ENCODE measurements around the gene ZMIZ1. TPM values are rescaled to one million over a fixed set of nuclear protein-coding genes. Genes with fewer than 3 reads are reported as not detected.

ZMIZ1 gene
- total RNA-seq, 2 donors from 2014 or later, result 32.9 to 82.6 TPM

DNA sequence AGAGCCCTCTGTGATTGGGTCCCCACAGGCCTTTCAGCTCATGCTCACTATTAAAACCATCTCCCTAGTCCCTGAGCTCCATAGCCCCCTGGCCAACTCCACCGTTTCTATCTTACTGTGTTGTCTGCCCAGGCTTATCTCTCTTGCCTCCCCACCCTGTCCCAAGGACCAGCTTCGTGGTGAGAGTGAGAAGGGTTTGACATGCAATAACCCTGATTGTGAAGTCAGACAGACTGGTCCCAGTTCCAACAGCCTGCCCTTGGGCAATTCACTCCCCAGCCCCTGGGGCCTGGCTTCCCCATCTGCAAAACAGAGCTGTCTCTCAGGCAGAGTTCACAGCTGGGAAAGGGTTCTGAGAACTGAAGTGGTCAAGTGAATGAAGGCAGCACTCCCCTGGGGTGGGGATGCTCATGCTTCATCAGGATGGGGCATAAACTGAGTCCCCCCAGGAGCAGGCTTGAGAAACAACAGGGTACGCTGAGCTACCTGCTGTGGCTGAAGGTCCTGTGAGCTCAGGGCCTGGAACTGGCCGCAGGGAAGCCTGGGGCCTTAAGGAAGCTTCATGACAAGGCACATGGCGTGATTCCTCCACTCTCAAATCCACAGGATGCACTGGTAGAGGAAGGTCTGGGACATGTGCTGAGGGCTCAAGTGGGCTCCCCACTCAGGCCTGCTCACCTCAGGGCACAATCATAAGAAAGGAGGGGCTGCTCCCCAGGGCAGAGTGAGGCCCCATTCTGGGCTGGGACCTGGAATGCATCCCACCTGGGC is 276.7 kb downstream of the ZMIZ1 start:
- Mint-ChIP-seq H3K27me3 (no peaks in the 10 kb centered on the region), H3K9me3 (no peaks in the 10 kb centered on the region), H3K4me3 (no peak overlapping the region), H3K27ac (peak overlapping the region; percentile 26), H3K36me3 (ENCODE audit: low read depth) (peaks cover 25% of the 10 kb centered on the region), H3K4me1 (peaks cover 9% of the 10 kb centered on the region)
- ATAC-seq (replicated peaks), result no peak

DNA sequence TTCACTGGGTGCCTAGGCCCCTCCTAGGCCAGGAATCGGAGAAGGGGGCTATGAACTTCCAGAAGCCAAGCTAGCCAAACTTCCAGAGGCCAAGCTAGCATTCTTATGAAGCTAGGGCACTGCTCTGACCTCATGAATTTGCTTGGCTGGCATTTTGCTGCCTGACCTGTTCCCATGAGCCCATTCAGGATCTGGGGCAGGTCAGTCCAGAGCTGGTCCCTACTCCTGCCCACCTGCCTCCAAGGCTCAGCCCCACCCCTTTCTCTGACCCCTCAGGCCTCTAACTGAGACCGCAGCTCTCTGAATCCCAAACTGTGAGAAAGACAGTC is 277.2 kb downstream of the ZMIZ1 start:
- no peak overlapping the region for H3K4me3 Mint-ChIP-seq
- H3K4me1 Mint-ChIP-seq, result peaks cover 9% of the 10 kb centered on the region
- no peaks in the 10 kb centered on the region for H3K27me3 Mint-ChIP-seq
- H3K27ac Mint-ChIP-seq, result no peak overlapping the region
- H3K9me3 Mint-ChIP-seq, result no peaks in the 10 kb centered on the region
- ATAC-seq (replicated peaks), result no peak
- peaks cover 31% of the 10 kb centered on the region for H3K36me3 Mint-ChIP-seq (ENCODE audit: low read depth)

DNA sequence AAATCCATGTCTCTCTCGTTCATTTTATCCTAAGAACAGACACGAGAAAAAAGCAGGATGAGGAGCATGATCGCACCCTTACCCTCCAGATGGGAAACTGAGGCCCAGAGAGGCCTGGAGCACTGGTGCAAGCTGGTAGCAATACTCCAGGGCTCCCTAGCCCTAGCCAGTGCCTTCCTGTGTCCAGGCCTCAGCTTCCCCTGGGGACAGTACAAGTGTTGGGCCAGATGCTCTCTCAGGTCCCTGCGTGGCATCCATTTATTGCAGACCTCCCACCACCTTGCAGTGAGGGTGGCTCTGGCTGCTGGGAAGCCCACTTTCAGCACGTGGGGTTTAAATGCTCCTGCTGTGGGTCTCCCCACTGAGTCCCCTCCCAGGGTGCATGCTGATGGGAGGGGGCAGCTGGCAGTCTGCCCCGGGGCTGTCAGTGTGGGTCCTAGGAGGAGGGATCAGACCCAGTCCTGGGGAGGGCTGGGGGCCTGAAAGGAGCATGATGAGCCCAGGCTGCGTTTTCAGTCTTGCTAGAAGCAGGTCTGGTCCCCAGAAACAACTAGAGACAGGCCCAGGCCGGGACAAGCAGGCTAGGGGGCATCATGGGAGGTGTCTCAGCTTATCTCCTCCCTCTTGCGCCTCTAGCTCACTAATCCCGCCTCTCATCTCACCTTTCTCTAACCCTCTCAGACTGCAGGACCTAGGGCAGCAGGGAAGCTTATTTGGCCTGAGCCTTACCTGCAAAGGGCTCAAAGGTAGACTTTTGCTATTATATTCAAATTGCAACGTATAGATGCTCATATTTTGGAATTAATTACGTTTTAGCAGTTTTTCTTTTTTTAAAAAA is 277.8 kb downstream of the ZMIZ1 start:
- H3K4me3 Mint-ChIP-seq, result peak overlapping the region; percentile 91
- H3K27me3 Mint-ChIP-seq, result no peaks in the 10 kb centered on the region
- H3K36me3 Mint-ChIP-seq (ENCODE audit: low read depth), result peaks cover 37% of the 10 kb centered on the region
- no peak for ATAC-seq (replicated peaks)
- no peaks in the 10 kb centered on the region for H3K9me3 Mint-ChIP-seq
- H3K4me1 Mint-ChIP-seq, result peaks cover 9% of the 10 kb centered on the region
- peak overlapping the region; percentile 38 for H3K27ac Mint-ChIP-seq

DNA sequence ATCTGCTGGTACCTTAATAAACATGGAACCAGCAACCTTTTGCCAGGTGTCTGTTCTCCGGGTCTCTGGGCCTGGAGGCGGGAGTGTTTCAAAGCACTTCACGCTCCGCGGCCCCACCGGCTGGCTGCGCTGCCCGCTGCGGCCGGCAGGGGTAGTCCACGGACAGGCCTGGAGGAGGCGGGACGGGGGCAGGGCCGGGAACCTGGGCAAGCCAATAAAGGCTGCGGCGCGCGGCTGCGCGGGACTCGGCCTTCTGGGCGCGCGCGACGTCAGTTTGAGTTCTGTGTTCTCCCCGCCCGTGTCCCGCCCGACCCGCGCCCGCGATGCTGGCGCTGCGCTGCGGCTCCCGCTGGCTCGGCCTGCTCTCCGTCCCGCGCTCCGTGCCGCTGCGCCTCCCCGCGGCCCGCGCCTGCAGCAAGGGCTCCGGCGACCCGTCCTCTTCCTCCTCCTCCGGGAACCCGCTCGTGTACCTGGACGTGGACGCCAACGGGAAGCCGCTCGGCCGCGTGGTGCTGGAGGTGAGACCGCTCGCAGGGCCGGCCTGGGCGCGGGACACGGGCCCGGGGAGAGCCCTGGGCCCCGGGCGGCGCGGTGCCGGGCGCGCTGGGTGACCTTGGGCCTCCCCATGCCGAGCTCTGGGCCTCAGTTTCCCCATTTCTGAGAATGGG is 278.6 kb downstream of the ZMIZ1 start, which contains the start of gene PPIF:
PPIF (plus strand) TSS at position 244 of the 668 bp plus-strand sequence; CDS start at position 324, 80 bp downstream.
- H3K27ac Mint-ChIP-seq, result peak within 1 kb of the TSS; percentile 94
- ATAC-seq (replicated peaks), result peak; percentile 93
- H3K36me3 Mint-ChIP-seq (ENCODE audit: low read depth), result peaks cover 45% of the 10 kb centered on the region
- H3K4me3 Mint-ChIP-seq, result peak within 1 kb of the TSS; percentile 91
- H3K4me1 Mint-ChIP-seq, result peaks cover 9% of the 10 kb centered on the region
- H3K9me3 Mint-ChIP-seq, result no peaks in the 10 kb centered on the region
- H3K27me3 Mint-ChIP-seq, result no peaks in the 10 kb centered on the region

DNA sequence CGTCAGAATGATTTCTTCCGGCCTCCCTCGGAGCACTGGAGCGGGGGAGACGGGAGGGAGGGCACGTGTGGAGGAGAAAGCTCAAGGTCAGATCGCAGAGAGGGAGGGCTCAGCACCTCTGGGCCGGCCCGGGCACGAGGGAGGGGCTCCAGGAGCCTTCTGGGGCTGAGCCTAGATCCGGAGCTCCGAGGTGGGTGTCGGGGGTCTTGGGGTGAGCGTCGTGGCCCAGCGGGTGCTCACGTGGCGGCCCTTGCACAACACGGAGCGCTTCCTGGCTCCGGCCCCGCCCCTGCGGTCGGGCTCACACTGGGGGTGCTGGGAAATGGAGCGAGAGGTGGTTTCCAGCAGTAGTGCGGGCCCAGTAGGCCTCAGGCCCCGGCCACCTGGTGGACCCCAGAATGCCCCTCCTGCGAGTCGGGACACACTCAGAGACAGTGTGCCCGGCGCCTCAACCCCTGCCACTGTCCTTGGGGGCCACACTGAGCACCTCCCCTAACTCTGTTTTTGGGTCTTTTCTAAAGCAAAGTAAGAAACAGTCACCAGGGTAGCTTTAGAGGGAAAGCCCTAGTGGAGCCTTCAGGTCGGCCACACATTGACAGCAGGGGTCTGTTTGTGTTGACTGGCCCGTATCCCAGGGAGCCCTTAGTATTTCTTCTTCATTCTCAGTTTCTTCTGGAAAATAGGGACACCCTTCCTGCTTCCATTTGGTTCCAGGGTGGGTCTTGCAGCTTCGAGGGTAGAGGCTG is 279.3 kb downstream of the ZMIZ1 start:
- Mint-ChIP-seq H3K4me3 (peak overlapping the region; percentile 91), H3K27me3 (no peaks in the 10 kb centered on the region), H3K9me3 (no peaks in the 10 kb centered on the region), H3K4me1 (peaks cover 9% of the 10 kb centered on the region), H3K36me3 (ENCODE audit: low read depth) (peaks cover 52% of the 10 kb centered on the region), H3K27ac (peak overlapping the region; percentile 94)
- peak; percentile 68 for ATAC-seq (replicated peaks)

DNA sequence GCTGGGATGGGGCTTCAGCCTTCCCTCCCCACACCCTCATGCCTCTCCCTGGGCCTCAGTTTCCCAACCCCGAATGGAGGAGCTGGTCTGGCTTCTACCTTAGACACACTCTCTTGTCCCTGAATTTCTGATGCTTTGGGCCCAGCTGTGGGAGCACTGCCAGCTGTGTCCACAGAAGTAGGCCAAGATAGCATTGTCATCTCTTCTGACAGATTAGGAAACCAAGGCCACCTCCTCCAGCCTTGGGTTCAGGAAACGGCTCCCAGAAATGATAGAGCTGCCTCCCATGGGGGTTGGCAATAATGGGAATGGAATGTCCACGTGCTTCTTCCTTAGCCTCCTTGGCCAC is 279.8 kb downstream of the ZMIZ1 start:
- no peaks in the 10 kb centered on the region for H3K9me3 Mint-ChIP-seq
- peak overlapping the region; percentile 91 for H3K4me3 Mint-ChIP-seq
- no peaks in the 10 kb centered on the region for H3K27me3 Mint-ChIP-seq
- ATAC-seq (replicated peaks), result no peak
- peaks cover 57% of the 10 kb centered on the region for H3K36me3 Mint-ChIP-seq (ENCODE audit: low read depth)
- peaks cover 14% of the 10 kb centered on the region for H3K4me1 Mint-ChIP-seq
- H3K27ac Mint-ChIP-seq, result peak overlapping the region; percentile 94

DNA sequence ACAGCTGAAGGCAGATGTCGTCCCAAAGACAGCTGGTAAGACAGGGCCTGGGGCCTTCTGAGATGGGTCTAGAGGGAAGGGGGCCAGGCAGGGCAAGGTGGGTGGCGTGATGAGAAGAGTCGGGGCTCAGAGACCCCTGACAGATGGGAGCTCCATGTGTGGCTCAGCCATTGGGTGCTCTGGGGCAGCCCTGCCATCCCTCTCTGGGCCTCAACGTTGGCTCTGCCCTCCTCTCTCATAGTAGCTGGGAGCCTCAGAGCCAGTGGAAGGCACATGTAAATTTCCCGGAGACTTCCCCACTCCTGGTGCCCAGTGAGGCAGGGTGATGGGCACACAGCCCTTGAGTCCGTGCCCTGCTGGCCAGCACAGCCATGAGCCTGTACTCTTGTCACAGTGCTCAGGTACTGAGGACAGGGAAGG is 280.3 kb downstream of the ZMIZ1 start:
- Mint-ChIP-seq H3K4me3 (peak overlapping the region; percentile 91), H3K9me3 (no peaks in the 10 kb centered on the region)
- no peak for ATAC-seq (replicated peaks)

DNA sequence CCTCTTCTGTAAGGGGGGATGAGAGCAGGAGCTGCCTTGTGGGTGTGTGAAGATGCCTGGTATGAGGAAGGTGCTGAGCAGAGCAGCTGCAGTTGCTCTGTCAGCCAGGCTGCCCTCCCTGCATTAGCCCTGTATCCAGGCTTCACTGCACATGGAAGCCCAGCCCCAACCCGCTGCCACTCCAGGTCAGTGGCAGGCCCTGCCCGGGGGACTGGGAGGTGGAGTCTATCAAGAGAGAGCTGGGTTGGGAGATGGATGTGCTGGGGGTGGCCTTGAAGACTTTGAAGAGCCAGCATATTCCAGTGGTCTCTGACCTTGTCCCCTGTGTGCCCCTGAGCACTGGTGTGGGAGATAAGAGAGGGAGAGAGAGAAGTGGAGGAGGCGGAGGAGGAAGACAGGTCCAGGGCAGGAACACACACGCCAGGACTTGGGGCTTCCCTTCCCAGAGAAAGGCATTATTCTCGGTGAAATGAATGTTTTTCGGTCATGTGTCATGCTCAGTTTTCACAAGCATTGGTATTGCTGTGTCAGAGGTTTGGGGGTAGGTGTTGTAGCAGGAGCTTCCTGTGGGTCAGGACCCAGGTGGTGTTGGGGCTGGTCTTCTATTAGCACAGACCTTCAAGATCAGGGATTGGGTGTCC is 281.1 kb downstream of the ZMIZ1 start:
- Mint-ChIP-seq H3K9me3 (no peaks in the 10 kb centered on the region), H3K27me3 (no peaks in the 10 kb centered on the region), H3K4me1 (peaks cover 14% of the 10 kb centered on the region), H3K4me3 (peak overlapping the region; percentile 91), H3K36me3 (ENCODE audit: low read depth) (peaks cover 70% of the 10 kb centered on the region), H3K27ac (peak overlapping the region; percentile 94)
- no peak for ATAC-seq (replicated peaks)

More for the DNA sequence above, 280.3 kb downstream of the ZMIZ1 start:
- H3K36me3 Mint-ChIP-seq (ENCODE audit: low read depth), result peaks cover 62% of the 10 kb centered on the region
- H3K4me1 Mint-ChIP-seq, result peaks cover 14% of the 10 kb centered on the region
- H3K27ac Mint-ChIP-seq, result peak overlapping the region; percentile 94
- H3K27me3 Mint-ChIP-seq, result no peaks in the 10 kb centered on the region

DNA sequence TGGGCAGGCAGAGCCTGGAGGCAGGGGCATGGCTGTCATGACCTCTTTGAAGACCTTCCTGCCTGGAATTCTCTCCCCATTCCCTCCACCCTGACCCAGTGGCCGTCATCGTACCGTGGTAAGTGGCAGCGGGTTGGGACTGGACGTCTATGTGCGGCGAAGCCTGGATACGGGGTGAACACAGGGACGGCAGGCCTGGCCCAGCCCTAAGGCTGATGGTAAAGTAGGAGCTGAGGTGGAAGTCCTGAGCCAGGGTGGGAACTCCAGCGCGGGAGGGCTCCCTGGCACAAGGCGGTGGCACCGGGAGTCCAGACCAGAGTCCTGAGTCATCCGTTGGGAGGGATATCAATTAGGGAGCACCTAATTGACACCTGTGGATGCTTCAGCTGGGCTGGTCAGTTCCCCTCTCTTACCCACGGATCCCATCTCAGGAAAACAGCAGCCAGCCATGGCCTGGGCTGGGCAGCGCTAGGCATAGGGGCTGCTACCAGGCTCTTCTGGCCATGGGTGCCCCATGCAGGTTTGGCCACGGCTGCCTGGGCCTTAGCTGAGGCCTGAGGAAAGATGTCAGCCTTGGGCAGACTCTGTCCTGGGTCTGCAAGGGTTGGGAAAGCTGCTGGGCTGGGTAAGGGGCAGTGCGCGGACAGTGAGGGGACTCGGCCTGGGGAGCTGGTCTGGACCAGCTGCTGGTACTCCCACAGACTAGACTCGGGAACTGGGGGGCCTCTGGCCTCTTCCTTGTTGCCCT is 281.8 kb downstream of the ZMIZ1 start:
- peak overlapping the region; percentile 94 for H3K27ac Mint-ChIP-seq
- H3K9me3 Mint-ChIP-seq, result no peaks in the 10 kb centered on the region
- H3K4me3 Mint-ChIP-seq, result peak overlapping the region; percentile 91
- H3K27me3 Mint-ChIP-seq, result no peaks in the 10 kb centered on the region
- no peak for ATAC-seq (replicated peaks)
- H3K36me3 Mint-ChIP-seq (ENCODE audit: low read depth), result peaks cover 77% of the 10 kb centered on the region
- peaks cover 14% of the 10 kb centered on the region for H3K4me1 Mint-ChIP-seq

DNA sequence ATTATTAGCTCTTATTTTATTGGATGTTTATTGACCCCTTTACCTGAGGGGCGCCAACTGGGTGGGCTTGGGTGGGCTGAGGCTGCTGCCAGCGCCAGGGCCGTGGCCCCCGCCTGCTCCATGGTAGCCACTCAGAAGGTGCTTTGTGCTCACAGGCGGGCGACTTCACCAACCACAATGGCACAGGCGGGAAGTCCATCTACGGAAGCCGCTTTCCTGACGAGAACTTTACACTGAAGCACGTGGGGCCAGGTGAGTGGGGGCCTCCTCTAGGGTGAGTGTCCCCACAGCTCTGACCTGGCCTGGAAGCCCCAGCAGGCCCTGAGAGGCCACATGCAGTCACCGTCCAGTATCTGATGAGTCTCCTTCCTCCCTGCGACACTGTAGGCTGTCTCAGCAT is 282.6 kb downstream of the ZMIZ1 start:
- H3K4me1 Mint-ChIP-seq, result peaks cover 14% of the 10 kb centered on the region
- H3K4me3 Mint-ChIP-seq, result no peak overlapping the region
- peaks cover 85% of the 10 kb centered on the region for H3K36me3 Mint-ChIP-seq (ENCODE audit: low read depth)
- H3K27ac Mint-ChIP-seq, result no peak overlapping the region
- no peak for ATAC-seq (replicated peaks)
- H3K9me3 Mint-ChIP-seq, result no peaks in the 10 kb centered on the region
- no peaks in the 10 kb centered on the region for H3K27me3 Mint-ChIP-seq

DNA sequence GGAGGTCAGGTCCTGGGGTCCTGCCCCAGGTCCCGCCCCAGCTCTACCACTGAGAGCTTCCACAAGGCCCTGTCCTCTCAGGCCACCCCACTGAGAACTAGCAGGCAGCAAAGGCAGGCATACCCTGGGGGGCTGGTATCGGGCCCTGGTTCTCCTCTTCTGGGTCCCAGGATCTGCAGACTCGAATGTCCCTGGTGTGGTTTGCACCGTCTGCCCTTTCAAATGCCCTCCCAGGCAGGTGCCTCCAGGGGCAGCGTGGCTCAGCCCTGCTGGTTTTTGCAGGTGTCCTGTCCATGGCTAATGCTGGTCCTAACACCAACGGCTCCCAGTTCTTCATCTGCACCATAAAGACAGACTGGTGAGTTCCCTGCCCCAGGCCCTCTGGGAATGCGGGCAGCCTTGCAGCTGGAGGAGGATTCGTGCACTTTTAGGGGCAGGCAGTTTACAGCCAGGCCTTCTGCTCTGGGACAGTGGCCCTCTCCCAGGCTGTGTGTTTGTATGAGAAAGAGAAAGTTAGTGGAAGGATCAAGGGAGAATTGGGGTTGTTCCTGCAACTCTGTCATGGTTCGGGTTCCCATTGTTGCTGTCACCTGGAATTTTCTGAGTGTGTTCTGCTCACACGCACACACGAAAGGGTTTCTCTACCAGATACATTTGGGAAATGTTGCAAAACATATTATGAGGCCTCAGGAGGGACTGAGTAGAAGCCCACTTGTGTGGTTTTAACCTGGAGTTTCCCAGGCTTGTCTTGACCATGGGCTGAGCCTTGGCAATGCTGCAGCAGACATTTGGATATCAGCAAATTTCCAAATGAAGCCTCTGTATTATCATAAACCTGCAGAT is 283.5 kb downstream of the ZMIZ1 start:
- H3K36me3 Mint-ChIP-seq (ENCODE audit: low read depth), result peaks cover 94% of the 10 kb centered on the region
- H3K27ac Mint-ChIP-seq, result no peak overlapping the region
- H3K4me3 Mint-ChIP-seq, result no peak overlapping the region
- no peaks in the 10 kb centered on the region for H3K27me3 Mint-ChIP-seq
- peaks cover 14% of the 10 kb centered on the region for H3K4me1 Mint-ChIP-seq
- ATAC-seq (replicated peaks), result no peak
- no peaks in the 10 kb centered on the region for H3K9me3 Mint-ChIP-seq

DNA sequence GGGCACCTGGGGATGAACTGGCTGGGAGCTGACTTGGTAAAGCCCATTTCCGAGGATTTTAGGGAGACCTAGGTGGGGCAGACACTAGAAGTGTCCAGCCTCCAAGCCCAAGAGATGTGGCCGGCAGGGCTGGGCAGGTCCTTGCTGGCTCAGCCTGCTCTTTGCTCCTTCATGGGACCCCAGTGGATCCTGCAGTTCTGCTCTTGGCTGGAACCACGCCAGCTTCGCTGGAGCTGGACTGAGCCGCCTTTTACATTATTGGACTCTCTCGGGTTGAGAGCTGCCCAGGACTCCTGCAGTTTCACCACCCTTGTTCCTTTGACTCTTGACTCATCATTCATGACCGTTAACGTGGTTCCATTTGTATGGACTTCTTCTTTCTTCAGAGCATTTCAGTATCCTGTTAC is 284.2 kb downstream of the ZMIZ1 start:
- H3K27me3 Mint-ChIP-seq, result no peaks in the 10 kb centered on the region
- H3K4me1 Mint-ChIP-seq, result peaks cover 14% of the 10 kb centered on the region
- no peaks in the 10 kb centered on the region for H3K9me3 Mint-ChIP-seq
- no peak overlapping the region for H3K4me3 Mint-ChIP-seq
- H3K36me3 Mint-ChIP-seq (ENCODE audit: low read depth), result peaks cover 98% of the 10 kb centered on the region
- H3K27ac Mint-ChIP-seq, result peak overlapping the region; percentile 40
- no peak for ATAC-seq (replicated peaks)
